Measurements from ENCODE around the gene CYP2F1. TPM values are rescaled to one million over a fixed set of nuclear protein-coding genes. Genes with fewer than 3 reads are reported as not detected.

Gene CYP2F1
- total and polyA plus RNA-seq, 8 donors: not detected

DNA sequence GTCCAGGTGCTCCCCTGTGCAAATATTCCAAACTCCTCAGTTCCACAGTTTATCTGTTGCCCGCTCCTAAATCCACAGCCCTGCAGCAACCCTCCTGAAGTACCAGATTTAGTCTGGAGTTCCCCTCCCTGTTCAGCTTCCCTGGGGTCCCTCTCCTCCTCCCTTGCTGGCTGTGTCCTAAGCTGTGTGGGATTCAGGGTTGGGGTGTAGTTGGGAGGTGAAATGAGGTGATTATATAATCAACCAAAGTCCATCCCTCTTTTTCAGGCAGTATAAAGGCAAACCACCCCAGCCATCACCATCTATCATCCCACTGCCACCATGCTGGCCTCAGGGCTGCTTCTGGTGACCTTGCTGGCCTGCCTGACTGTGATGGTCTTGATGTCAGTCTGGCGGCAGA lies 26.1 kb upstream of the CYP2F1 start, which contains the start of gene CYP2A13:
Gene CYP2A13, plus strand, starts transcription at position 301 of the 400 bp plus-strand sequence. Its CDS starts 21 bp downstream, at position 322.
- DNase-seq (no peak), ATAC-seq (no peak), FAIRE-seq (no peak)
- peaks cover 0 to under 1% (median 0%) of the 10 kb centered on the region in 4 donors for H3K27me3 ChIP-seq
- H3K9me3 ChIP-seq: no peaks in the 10 kb centered on the region
- H3K27ac ChIP-seq: no peak within 1 kb of the TSS
- no peaks in the 10 kb centered on the region for H3K4me1 ChIP-seq
- WGBS, 2 donors: 52 to 72% methylated on average over 2 of the region's 2 CpGs
- TF ChIP-seq, protein P1, sequence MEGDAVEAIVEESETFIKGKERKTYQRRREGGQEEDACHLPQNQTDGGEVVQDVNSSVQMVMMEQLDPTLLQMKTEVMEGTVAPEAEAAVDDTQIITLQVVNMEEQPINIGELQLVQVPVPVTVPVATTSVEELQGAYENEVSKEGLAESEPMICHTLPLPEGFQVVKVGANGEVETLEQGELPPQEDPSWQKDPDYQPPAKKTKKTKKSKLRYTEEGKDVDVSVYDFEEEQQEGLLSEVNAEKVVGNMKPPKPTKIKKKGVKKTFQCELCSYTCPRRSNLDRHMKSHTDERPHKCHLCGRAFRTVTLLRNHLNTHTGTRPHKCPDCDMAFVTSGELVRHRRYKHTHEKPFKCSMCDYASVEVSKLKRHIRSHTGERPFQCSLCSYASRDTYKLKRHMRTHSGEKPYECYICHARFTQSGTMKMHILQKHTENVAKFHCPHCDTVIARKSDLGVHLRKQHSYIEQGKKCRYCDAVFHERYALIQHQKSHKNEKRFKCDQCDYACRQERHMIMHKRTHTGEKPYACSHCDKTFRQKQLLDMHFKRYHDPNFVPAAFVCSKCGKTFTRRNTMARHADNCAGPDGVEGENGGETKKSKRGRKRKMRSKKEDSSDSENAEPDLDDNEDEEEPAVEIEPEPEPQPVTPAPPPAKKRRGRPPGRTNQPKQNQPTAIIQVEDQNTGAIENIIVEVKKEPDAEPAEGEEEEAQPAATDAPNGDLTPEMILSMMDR (IDR thresholded peaks at IDR 0.05): no peak
- H3K36me3 ChIP-seq: no peaks in the 10 kb centered on the region
- intact Hi-C loops (cut with DNase I): no loop called here
- H3K4me3 ChIP-seq: no peak within 1 kb of the TSS

DNA sequence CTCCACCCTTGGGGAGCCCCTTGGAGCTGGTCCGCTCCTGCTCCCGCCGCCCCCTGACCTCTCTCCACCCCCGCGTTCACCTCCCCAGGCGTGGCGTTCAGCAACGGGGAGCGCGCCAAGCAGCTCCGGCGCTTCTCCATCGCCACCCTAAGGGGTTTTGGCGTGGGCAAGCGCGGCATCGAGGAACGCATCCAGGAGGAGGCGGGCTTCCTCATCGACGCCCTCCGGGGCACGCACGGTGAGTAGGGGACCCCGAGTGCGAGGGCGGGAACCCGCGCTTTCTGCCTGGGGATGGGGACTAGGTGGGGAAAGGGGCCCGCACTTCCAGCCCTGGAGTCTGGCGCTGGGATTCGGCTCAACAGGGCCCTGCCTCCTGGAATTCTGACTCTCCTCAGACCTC lies 24.3 kb upstream of the CYP2F1 start:
- DNase-seq: no peak
- Histone ChIP-seq H3K27ac (no peak overlapping the region), H3K4me1 (no peaks in the 10 kb centered on the region), H3K9me3 (no peaks in the 10 kb centered on the region), H3K4me3 (no peak overlapping the region), H3K36me3 (no peaks in the 10 kb centered on the region), H3K27me3 (no peaks in the 10 kb centered on the region)
- FAIRE-seq: no peak
- no peak for ATAC-seq
- WGBS, 2 donors: 1% methylated on average over 27 to 32 of the region's 32 CpGs
- TF ChIP-seq, protein P1 (IDR thresholded peaks at IDR 0.05): no peak
- intact Hi-C loops (cut with DNase I): no loop called here

DNA sequence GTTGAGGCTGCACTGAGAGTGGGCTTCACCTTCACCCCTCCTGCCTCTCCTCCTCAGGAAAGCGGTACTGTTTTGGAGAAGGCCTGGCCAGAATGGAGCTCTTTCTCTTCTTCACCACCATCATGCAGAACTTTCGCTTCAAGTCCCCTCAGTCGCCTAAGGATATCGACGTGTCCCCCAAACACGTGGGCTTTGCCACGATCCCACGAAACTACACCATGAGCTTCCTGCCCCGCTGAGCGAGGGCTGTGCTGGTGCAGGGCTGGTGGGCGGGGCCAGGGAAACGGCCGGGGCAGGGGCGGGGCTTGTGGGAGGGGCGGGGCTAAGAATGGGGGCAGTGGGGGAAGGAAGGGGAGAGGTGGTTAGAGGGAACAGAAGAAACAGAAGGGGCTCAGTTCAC lies 18.5 kb upstream of the CYP2F1 start:
- Histone ChIP-seq H3K27me3 (no peaks in the 10 kb centered on the region), H3K36me3 (no peaks in the 10 kb centered on the region), H3K27ac (no peak overlapping the region), H3K4me3 (no peak overlapping the region), H3K9me3 (no peaks in the 10 kb centered on the region), H3K4me1 (no peaks in the 10 kb centered on the region)
- 52 to 56% methylated on average over 15 of the region's 15 CpGs for WGBS, 2 donors
- FAIRE-seq: no peak
- no peak for DNase-seq
- no peak for ATAC-seq
- intact Hi-C loops (cut with DNase I): no loop called here
- TF ChIP-seq, protein P1 (IDR thresholded peaks at IDR 0.05): no peak

DNA sequence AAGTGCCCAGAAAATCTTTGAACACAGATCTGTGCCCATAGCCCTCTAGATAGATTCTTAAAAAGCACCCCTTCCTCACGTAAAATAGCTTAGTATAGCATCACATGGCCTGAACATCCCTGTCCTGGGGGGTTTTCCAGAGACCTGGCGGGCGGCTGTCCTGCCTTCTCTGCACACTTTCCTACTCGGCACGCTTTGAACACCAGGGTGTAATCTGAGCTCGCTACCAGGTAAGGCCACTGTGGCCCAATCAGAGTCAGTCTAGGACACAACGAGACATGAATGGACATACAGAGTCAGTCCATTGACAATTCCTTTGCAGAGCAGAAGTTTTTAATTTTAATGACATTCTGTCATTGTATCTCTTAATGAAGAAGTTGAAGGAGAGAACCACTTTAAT lies 17.9 kb upstream of the CYP2F1 start:
- H3K36me3 ChIP-seq: no peaks in the 10 kb centered on the region
- H3K27ac ChIP-seq: no peak overlapping the region
- 50 to 52% methylated on average over 7 of the region's 7 CpGs for WGBS, 2 donors
- H3K9me3 ChIP-seq: no peaks in the 10 kb centered on the region
- no peaks in the 10 kb centered on the region for H3K4me1 ChIP-seq
- ATAC-seq (no peak), FAIRE-seq (no peak), DNase-seq (no peak)
- H3K4me3 ChIP-seq: no peak overlapping the region
- intact Hi-C loops (cut with DNase I): no loop called here
- TF ChIP-seq, protein P1 (IDR thresholded peaks at IDR 0.05): no peak
- H3K27me3 ChIP-seq: no peaks in the 10 kb centered on the region

DNA sequence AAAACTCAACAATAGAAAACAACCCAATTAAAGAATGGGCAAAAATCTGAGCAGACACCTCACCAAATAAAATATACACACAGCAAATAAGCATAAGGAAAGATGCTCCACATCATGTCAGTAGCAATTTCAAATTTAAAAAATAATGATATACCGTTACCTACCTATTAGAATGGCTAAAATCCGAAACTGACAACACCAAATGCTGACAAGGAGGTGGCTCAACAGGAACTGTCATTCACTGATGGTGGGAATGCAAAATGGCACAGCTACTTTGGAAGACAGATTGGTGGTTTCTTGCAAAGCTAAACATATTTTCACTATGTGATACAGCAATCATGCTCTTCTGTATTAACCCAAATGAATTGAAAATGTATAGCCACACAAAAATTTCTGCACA lies 16.9 kb upstream of the CYP2F1 start:
- H3K27me3 ChIP-seq: no peaks in the 10 kb centered on the region
- H3K9me3 ChIP-seq: no peaks in the 10 kb centered on the region
- no peak overlapping the region for H3K4me3 ChIP-seq
- H3K27ac ChIP-seq: no peak overlapping the region
- DNase-seq (no peak), FAIRE-seq (no peak), ATAC-seq (no peak)
- TF ChIP-seq, protein P1 (IDR thresholded peaks at IDR 0.05): no peak
- intact Hi-C loops (cut with DNase I): no loop called here
- H3K4me1 ChIP-seq: no peaks in the 10 kb centered on the region
- H3K36me3 ChIP-seq: no peaks in the 10 kb centered on the region
- 44 to 46% methylated on average over 2 of the region's 2 CpGs for WGBS, 2 donors

All from pancreas (tissue), 10 donors.